ENCODE measurements around the gene CCDC77. TPM values are rescaled to one million over a fixed set of nuclear protein-coding genes. Genes with fewer than 3 reads are reported as not detected.
"Not testable (repeated sequence)": the region's sequence is repeated elsewhere in the genome, so short reads cannot be mapped to it uniquely, and the experiment has no call there.

Gene CCDC77
- polyA plus RNA-seq, 1 experiment, result 7.0 TPM

- DNase-seq (ENCODE audit: low read depth), result no peak
- TF ChIP-seq CTCF (IDR thresholded peaks at IDR 0.05; ENCODE audit: insufficient read depth, low read depth, low read length), result peak; percentile 50
- H3K4me3 ChIP-seq (ENCODE audit: low read depth, low read length), result peak overlapping the region; percentile 75
- no peaks in the 10 kb centered on the region for H3K36me3 ChIP-seq (ENCODE audit: control insufficient read depth, insufficient read depth, low read length)
- no peaks in the 10 kb centered on the region for H3K27me3 ChIP-seq (ENCODE audit: control insufficient read depth, insufficient read depth, low read length)
- ChIA-PET CTCF (interaction anchor here (0.9 to 1.8 kb wide), 3 partner anchors 9 to 41 kb away, joined by 3 to 5 read pairs (median 5); partner anchors contain the start of gene KDM5A), POLR2A (interaction anchor here (1.3 kb wide), 1 partner anchor 13 kb away, joined by 3 read pairs; the partner anchor contains the start of gene KDM5A)
Measured at GRCh38 chr12:402029-402389, 565 bp downstream of the CCDC77 start.

- peaks cover 5% of the 10 kb centered on the region for H3K36me3 ChIP-seq (ENCODE audit: control insufficient read depth, insufficient read depth, low read length)
- H3K27me3 ChIP-seq (ENCODE audit: control insufficient read depth, insufficient read depth, low read length), result no peaks in the 10 kb centered on the region
- ChIA-PET CTCF (no interaction called here), POLR2A (no interaction called here)
- no peak for DNase-seq (ENCODE audit: low read depth)
- H3K4me3 ChIP-seq (ENCODE audit: low read depth, low read length), result no peak overlapping the region
- TF ChIP-seq CTCF (IDR thresholded peaks at IDR 0.05; ENCODE audit: insufficient read depth, low read depth, low read length), result no peak
Measured at GRCh38 chr12:414859-415258, 13.4 kb downstream of the CCDC77 start.

- TF ChIP-seq CTCF (IDR thresholded peaks at IDR 0.05; ENCODE audit: insufficient read depth, low read depth, low read length), result no peak
- Histone ChIP-seq H3K36me3 (ENCODE audit: control insufficient read depth, insufficient read depth, low read length) (peaks cover 1% of the 10 kb centered on the region; the same call in 1 of the 2 replicates), H3K27me3 (ENCODE audit: control insufficient read depth, insufficient read depth, low read length) (no peaks in the 10 kb centered on the region), H3K4me3 (ENCODE audit: low read depth, low read length) (no peak overlapping the region)
- CTCF ChIA-PET, result no interaction called here
- POLR2A ChIA-PET, result no interaction called here
- no peak for DNase-seq (ENCODE audit: low read depth)
Measured at GRCh38 chr12:418432-418831, 17.0 kb downstream of the CCDC77 start.

- ChIA-PET CTCF (interaction anchor here (1.4 kb wide), 1 partner anchor 20 kb away, joined by 5 read pairs; no protein-coding TSS in a partner anchor), POLR2A (no interaction called here)
- TF ChIP-seq CTCF (IDR thresholded peaks at IDR 0.05; ENCODE audit: insufficient read depth, low read depth, low read length), result no peak
- no peaks in the 10 kb centered on the region for H3K27me3 ChIP-seq (ENCODE audit: control insufficient read depth, insufficient read depth, low read length)
- H3K36me3 ChIP-seq (ENCODE audit: control insufficient read depth, insufficient read depth, low read length), result no peaks in the 10 kb centered on the region; the same call in 1 of the 2 replicates
- no peak overlapping the region for H3K4me3 ChIP-seq (ENCODE audit: low read depth, low read length)
- no peak for DNase-seq (ENCODE audit: low read depth)
Measured at GRCh38 chr12:422526-422925, 21.1 kb downstream of the CCDC77 start.

- CTCF ChIA-PET; POLR2A ChIA-PET; H3K4me3 ChIP-seq (ENCODE audit: low read depth, low read length); DNase-seq (ENCODE audit: low read depth); H3K27me3 ChIP-seq (ENCODE audit: control insufficient read depth, insufficient read depth, low read length); H3K36me3 ChIP-seq (ENCODE audit: control insufficient read depth, insufficient read depth, low read length): not testable (repeated sequence)
Measured at GRCh38 chr12:435737-436136, 34.3 kb downstream of the CCDC77 start.

- no peak overlapping the region for H3K4me3 ChIP-seq (ENCODE audit: low read depth, low read length)
- peaks cover 1% of the 10 kb centered on the region; the same call in 1 of the 2 replicates for H3K36me3 ChIP-seq (ENCODE audit: control insufficient read depth, insufficient read depth, low read length)
- POLR2A ChIA-PET, result no interaction called here
- H3K27me3 ChIP-seq (ENCODE audit: control insufficient read depth, insufficient read depth, low read length), result no peaks in the 10 kb centered on the region
- TF ChIP-seq CTCF (IDR thresholded peaks at IDR 0.05; ENCODE audit: insufficient read depth, low read depth, low read length), result peak; percentile 82
- CTCF ChIA-PET, result interaction anchor here (0.6 to 9.4 kb wide), 31 partner anchors 8 to 132 kb away, joined by 3 to 136 read pairs (median 5); no protein-coding TSS in a partner anchor
- DNase-seq (ENCODE audit: low read depth), result no peak
Measured at GRCh38 chr12:442235-442884, 40.9 kb downstream of the CCDC77 start.
